ENCODE data around the gene RHO. TPM values are rescaled to one million over a fixed set of nuclear protein-coding genes. Genes with fewer than 3 reads are reported as not detected.

RHO gene
- total RNA-seq, 4 donors from 2014 or later = not detected

- no peak for DNase-seq
- Histone ChIP-seq H3K27ac (peak overlapping the region; percentile 38 to 52 (median 42)), H3K27me3 (no peaks in the 10 kb centered on the region), H3K4me3 (no peak overlapping the region), H3K9me3 (no peaks in the 10 kb centered on the region), H3K4me1 (peaks cover 12 to 20% of the 10 kb centered on the region in 2 donors), H3K36me3 (no peaks in the 10 kb centered on the region)
- ATAC-seq = no peak
- intact Hi-C loops (cut with DNase I; ENCODE audit: low total_unique reads) = no loop called here
- TF ChIP-seq POLR2A (IDR thresholded peaks at IDR 0.05) (no peak), CTCF (IDR thresholded peaks at IDR 0.05 in 4 of 5, conservative IDR thresholded peaks at IDR 0.05 in 1 of 5) (no peak)
- in situ Hi-C loops (cut with MboI; ENCODE audit: low sequenced_read_pairs in 4 of 4) = no loop called here
Measured at GRCh38 chr3:129563850-129564535, 35.6 kb downstream of the RHO start.

- ATAC-seq = no peak
- Histone ChIP-seq H3K27ac (peak overlapping the region in 1 of 4 donors; percentile 34), H3K27me3 (no peaks in the 10 kb centered on the region), H3K4me1 (peaks cover 10 to 13% of the 10 kb centered on the region in 2 donors), H3K36me3 (no peaks in the 10 kb centered on the region), H3K4me3 (no peak overlapping the region), H3K9me3 (no peaks in the 10 kb centered on the region)
- DNase-seq = no peak
- no peak for TF ChIP-seq POLR2A (IDR thresholded peaks at IDR 0.05)
- intact Hi-C loops (cut with DNase I; ENCODE audit: low total_unique reads) = no loop called here
- in situ Hi-C loops (cut with MboI; ENCODE audit: low sequenced_read_pairs in 4 of 4) = no loop called here
Measured at GRCh38 chr3:129564981-129565644, 36.7 kb downstream of the RHO start.

- TF ChIP-seq POLR2A (IDR thresholded peaks at IDR 0.05) = no peak
- Histone ChIP-seq H3K4me1 (peaks cover 3 to 9% of the 10 kb centered on the region in 2 donors), H3K27ac (no peak overlapping the region), H3K27me3 (no peaks in the 10 kb centered on the region), H3K9me3 (no peaks in the 10 kb centered on the region), H3K4me3 (no peak overlapping the region), H3K36me3 (no peaks in the 10 kb centered on the region)
- in situ Hi-C loops (cut with MboI; ENCODE audit: low sequenced_read_pairs in 4 of 4) (no loop called here), intact Hi-C loops (cut with DNase I; ENCODE audit: low total_unique reads) (no loop called here)
- ATAC-seq = no peak
- no peak for DNase-seq
Measured at GRCh38 chr3:129565902-129566301, 37.5 kb downstream of the RHO start.

- Histone ChIP-seq H3K36me3 (no peaks in the 10 kb centered on the region), H3K4me1 (peaks cover 0 to 9% of the 10 kb centered on the region in 2 donors), H3K4me3 (no peak overlapping the region), H3K27me3 (no peaks in the 10 kb centered on the region), H3K27ac (peak overlapping the region in 1 of 4 donors; percentile 10), H3K9me3 (no peaks in the 10 kb centered on the region)
- ATAC-seq (peak in 1 of 2 donors; percentile 13), DNase-seq (no peak)
- intact Hi-C loops (cut with DNase I; ENCODE audit: low total_unique reads) = no loop called here
- TF ChIP-seq CTCF (IDR thresholded peaks at IDR 0.05 in 4 of 5, conservative IDR thresholded peaks at IDR 0.05 in 1 of 5) (no peak), POLR2A (IDR thresholded peaks at IDR 0.05) (no peak)
- in situ Hi-C loops (cut with MboI; ENCODE audit: low sequenced_read_pairs in 4 of 4) = no loop called here
Measured at GRCh38 chr3:129567176-129567705, 38.8 kb downstream of the RHO start.

- Histone ChIP-seq H3K27ac (peak overlapping the region in 1 of 4 donors; percentile 10), H3K4me1 (peaks cover 0 to 9% of the 10 kb centered on the region in 2 donors), H3K9me3 (no peaks in the 10 kb centered on the region), H3K4me3 (no peak overlapping the region), H3K36me3 (no peaks in the 10 kb centered on the region), H3K27me3 (no peaks in the 10 kb centered on the region)
- no peak for DNase-seq
- no peak for TF ChIP-seq CTCF (IDR thresholded peaks at IDR 0.05 in 4 of 5, conservative IDR thresholded peaks at IDR 0.05 in 1 of 5)
- TF ChIP-seq POLR2A (IDR thresholded peaks at IDR 0.05) = no peak
- intact Hi-C loops (cut with DNase I; ENCODE audit: low total_unique reads) = no loop called here
- no peak for ATAC-seq
- in situ Hi-C loops (cut with MboI; ENCODE audit: low sequenced_read_pairs in 4 of 4) = no loop called here
Measured at GRCh38 chr3:129567939-129568338, 39.5 kb downstream of the RHO start.
